C1 segment of cervical spinal cord (tissue), 14 donors: ENCODE results near the gene NMT1.
A peak's percentile ranks its signal among the peaks of the same experiment; 100 is the strongest.

Experiments
- DNase-seq, 14 donors: peaks; one replicate each; lab custom pipeline; 2025; lab: John Stamatoyannopoulos, UW

The NMT1 gene

GRCh38 chr17:45135192-45135977 is 74.3 kb downstream of the NMT1 start, which contains the start of gene ACBD4:
Gene ACBD4 (plus strand): TSS chr17:45135687. CDS start chr17:45136145, 458 bp downstream.
- DNase-seq = peak; percentile 61 to 97 (median 90)

GRCh38 chr17:45135978-45136791 is 75.1 kb downstream of the NMT1 start:
- DNase-seq = peak in 1 of 14 donors; percentile 32

GRCh38 chr17:45136846-45137560 is 75.9 kb downstream of the NMT1 start:
- DNase-seq = no peak

- no peak for DNase-seq
Measured at GRCh38 chr17:45137561-45138305, 76.6 kb downstream of the NMT1 start.

GRCh38 chr17:45138911-45139532 is 77.9 kb downstream of the NMT1 start:
- no peak for DNase-seq

GRCh38 chr17:45139533-45139920 is 78.4 kb downstream of the NMT1 start:
- no peak for DNase-seq

- DNase-seq = no peak
Measured at GRCh38 chr17:45143094-45143670, 82.1 kb downstream of the NMT1 start.

- peak in 12 of 14 donors; percentile 23 to 81 (median 52) for DNase-seq
Measured at GRCh38 chr17:45143767-45144198, 82.7 kb downstream of the NMT1 start.

- peak in 5 of 14 donors; percentile 51 to 81 (median 59) for DNase-seq
Measured at GRCh38 chr17:45144199-45145034, 83.3 kb downstream of the NMT1 start.

GRCh38 chr17:45145035-45145389 is 83.9 kb downstream of the NMT1 start:
- DNase-seq = no peak

GRCh38 chr17:45146166-45146565 is 85.0 kb downstream of the NMT1 start:
- no peak for DNase-seq

GRCh38 chr17:45146592-45146889 is 85.4 kb downstream of the NMT1 start:
- no peak for DNase-seq

GRCh38 chr17:45146890-45147580 is 85.9 kb downstream of the NMT1 start:
- peak in 3 of 14 donors; percentile 71 to 90 (median 87) for DNase-seq

- DNase-seq = peak in 12 of 14 donors; percentile 68 to 91 (median 81)
Measured at GRCh38 chr17:45147581-45148182, 86.6 kb downstream of the NMT1 start.

- peak; percentile 96 to 100 (median 99) for DNase-seq
Measured at GRCh38 chr17:45148183-45149036, 87.3 kb downstream of the NMT1 start, which contains the start of gene HEXIM1. Gene HEXIM1 (plus strand): TSS chr17:45148475. CDS start chr17:45149191, 716 bp downstream.

GRCh38 chr17:45149037-45149668 is 88.0 kb downstream of the NMT1 start:
- peak in 12 of 14 donors; percentile 68 to 85 (median 75) for DNase-seq
